Ishikawa (cell line): Measurements from ENCODE around the gene CA12.

Experiments
- CEBPB ChIP-seq: IDR thresholded peaks from 2 replicates; pipeline ENCODE4 v1.6.1; 2012
- CREB1 ChIP-seq: IDR thresholded peaks from 2 replicates; pipeline ENCODE4 v1.6.1; 2012; ENCODE audit warnings: low read depth
- EGR1 ChIP-seq: IDR thresholded peaks from 2 replicates; pipeline ENCODE4 v1.6.1; 2012
- EP300 ChIP-seq: IDR thresholded peaks from 2 replicates; pipeline ENCODE4 v1.6.1; 2012; ENCODE audit warnings: borderline replicate concordance
- FOXM1 ChIP-seq: IDR thresholded peaks from 2 replicates; pipeline ENCODE4 v1.6.1; 2012; ENCODE audit warnings: low read depth, borderline replicate concordance
- NFIC ChIP-seq: IDR thresholded peaks from 2 replicates; pipeline ENCODE4 v1.6.1; 2012
- RAD21 ChIP-seq: IDR thresholded peaks from 2 replicates; pipeline ENCODE4 v1.6.1; 2012; ENCODE audit warnings: low read depth
- TAF1 ChIP-seq: IDR thresholded peaks from 2 replicates; pipeline ENCODE4 v1.6.1; 2012; ENCODE audit warnings: low read depth, mild to moderate bottlenecking
- TCF12 ChIP-seq: IDR thresholded peaks from 2 replicates; pipeline ENCODE4 v1.6.1; 2012; ENCODE audit warnings: low read depth
- TEAD4 ChIP-seq: IDR thresholded peaks from 2 replicates; pipeline ENCODE4 v1.6.1; 2012
- YY1 ChIP-seq: IDR thresholded peaks from 2 replicates; pipeline ENCODE4 v1.6.1; 2012; ENCODE audit warnings: low read depth
- ZBTB7A ChIP-seq: IDR thresholded peaks from 2 replicates; pipeline ENCODE4 v1.6.1; 2012; ENCODE audit warnings: low read depth
- TF ChIP-seq, protein P1 (sequence below): IDR thresholded peaks from 2 replicates; pipeline ENCODE4 v1.6.1; 2012
- TF ChIP-seq, protein P2 (sequence below): IDR thresholded peaks from 2 replicates; pipeline ENCODE4 v1.6.1; 2012; ENCODE audit warnings: low read depth, mild to moderate bottlenecking
- TF ChIP-seq, protein P3 (sequence below): IDR thresholded peaks from 2 replicates; pipeline ENCODE4 v1.6.1; 2012

Gene CA12

DNA sequence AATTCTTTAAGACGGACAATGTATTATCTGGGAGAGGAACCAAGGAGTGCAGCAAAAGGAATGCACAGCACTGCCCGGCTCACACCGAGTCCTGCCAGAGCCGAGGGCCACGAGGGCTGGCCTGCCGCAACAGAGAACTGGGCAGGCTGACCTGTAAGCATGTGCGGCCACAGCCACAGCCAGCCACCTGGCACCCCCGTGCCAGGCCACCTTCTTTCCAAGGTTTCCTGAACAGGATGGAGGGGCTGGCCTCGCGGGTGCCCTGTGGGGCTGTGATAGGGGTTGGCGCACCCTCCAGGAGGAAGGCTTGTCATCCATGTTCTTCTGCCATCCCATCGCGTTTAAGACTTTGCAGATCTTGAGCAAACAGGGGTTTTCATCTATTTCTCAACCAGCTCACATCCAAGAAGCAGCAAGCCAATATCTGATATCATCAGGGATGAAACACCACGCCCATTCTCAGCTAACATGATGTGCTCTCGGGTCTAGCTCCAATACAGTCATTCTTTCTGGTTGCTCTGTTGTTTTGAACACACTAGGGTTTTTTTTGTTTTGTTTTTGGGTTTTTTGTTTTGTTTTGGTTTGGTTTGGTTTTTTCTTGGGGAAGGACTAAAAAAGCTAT is 10.2 kb downstream of the CA12 start:
- TF ChIP-seq CREB1 = no peak
- no peak for TF ChIP-seq TCF12
- no peak for TF ChIP-seq NFIC
- no peak for TF ChIP-seq TAF1
- TF ChIP-seq TEAD4 = no peak
- TF ChIP-seq EGR1 = no peak
- TF ChIP-seq EP300 = no peak
- TF ChIP-seq YY1 = no peak
- no peak for TF ChIP-seq RAD21
- TF ChIP-seq, protein P1, sequence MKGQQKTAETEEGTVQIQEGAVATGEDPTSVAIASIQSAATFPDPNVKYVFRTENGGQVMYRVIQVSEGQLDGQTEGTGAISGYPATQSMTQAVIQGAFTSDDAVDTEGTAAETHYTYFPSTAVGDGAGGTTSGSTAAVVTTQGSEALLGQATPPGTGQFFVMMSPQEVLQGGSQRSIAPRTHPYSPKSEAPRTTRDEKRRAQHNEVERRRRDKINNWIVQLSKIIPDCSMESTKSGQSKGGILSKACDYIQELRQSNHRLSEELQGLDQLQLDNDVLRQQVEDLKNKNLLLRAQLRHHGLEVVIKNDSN = no peak

DNA sequence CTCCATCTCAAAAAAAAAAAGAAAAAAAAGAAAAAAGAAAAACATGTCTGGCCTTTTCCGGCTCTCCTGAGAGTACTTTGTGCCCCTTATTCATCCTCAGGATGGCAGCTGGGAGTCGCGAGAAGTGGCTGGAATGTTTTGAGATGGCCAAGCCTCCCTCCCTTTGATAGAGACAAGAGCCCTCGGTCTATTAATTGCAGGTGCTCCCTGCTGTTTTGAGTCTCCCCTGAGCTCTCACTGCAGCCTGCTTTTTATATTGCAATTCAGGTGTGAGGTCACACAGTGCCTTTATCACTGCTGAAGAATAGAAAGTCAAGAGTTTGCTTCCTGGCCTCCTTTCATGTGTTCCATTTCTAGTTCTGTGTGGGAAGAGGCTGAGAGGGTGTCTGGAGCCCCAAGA is 10.9 kb downstream of the CA12 start:
- TF ChIP-seq NFIC (no peak), EGR1 (no peak), TEAD4 (no peak), TAF1 (no peak), TCF12 (no peak), ZBTB7A (no peak), FOXM1 (no peak), CREB1 (no peak), YY1 (no peak), CEBPB (no peak), EP300 (no peak)

DNA sequence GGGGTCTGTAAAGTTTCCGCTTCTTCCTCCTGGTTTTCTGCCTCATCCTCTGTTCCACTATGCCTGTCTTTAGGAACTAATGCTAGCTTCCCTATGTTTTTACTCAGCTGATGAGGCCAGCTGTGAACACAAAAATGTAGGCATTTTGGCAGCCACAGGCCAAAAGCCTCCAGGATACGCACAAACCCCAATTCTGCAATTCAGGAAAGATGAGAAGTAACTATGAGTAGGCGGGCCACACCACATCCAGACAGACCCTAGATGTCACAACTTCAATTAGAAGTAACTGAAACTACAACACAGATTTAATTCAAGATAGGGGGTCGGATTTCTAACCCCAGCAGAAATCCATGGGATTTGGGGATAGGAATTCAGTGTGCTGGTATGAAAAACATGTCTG is 11.9 kb downstream of the CA12 start:
- TF ChIP-seq CEBPB (no peak), CREB1 (no peak), ZBTB7A (no peak), NFIC (no peak), TAF1 (no peak), EGR1 (no peak), TCF12 (no peak)

DNA sequence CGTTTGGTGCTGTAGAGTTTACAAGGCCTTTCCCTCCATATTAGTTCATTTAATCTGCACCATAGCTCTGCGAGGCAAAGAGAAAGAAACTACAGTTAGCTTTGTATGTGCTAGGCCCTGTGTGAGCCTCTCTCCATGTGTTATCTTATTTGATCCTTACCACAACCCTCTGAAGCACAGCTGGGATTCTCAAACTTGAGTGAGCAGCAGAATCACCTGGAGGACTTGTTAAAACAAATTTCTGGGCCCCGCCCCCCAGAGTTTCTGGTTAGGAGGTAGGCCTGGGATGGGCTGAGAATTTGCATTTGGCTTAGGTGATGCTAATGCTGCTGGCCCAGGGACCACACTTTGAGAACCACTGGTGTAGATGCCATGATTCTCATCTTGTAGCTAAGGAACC is 12.3 kb downstream of the CA12 start:
- TF ChIP-seq TEAD4 (no peak), TCF12 (no peak), NFIC (no peak)
- TF ChIP-seq, protein P2, sequence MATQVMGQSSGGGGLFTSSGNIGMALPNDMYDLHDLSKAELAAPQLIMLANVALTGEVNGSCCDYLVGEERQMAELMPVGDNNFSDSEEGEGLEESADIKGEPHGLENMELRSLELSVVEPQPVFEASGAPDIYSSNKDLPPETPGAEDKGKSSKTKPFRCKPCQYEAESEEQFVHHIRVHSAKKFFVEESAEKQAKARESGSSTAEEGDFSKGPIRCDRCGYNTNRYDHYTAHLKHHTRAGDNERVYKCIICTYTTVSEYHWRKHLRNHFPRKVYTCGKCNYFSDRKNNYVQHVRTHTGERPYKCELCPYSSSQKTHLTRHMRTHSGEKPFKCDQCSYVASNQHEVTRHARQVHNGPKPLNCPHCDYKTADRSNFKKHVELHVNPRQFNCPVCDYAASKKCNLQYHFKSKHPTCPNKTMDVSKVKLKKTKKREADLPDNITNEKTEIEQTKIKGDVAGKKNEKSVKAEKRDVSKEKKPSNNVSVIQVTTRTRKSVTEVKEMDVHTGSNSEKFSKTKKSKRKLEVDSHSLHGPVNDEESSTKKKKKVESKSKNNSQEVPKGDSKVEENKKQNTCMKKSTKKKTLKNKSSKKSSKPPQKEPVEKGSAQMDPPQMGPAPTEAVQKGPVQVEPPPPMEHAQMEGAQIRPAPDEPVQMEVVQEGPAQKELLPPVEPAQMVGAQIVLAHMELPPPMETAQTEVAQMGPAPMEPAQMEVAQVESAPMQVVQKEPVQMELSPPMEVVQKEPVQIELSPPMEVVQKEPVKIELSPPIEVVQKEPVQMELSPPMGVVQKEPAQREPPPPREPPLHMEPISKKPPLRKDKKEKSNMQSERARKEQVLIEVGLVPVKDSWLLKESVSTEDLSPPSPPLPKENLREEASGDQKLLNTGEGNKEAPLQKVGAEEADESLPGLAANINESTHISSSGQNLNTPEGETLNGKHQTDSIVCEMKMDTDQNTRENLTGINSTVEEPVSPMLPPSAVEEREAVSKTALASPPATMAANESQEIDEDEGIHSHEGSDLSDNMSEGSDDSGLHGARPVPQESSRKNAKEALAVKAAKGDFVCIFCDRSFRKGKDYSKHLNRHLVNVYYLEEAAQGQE = no peak

DNA sequence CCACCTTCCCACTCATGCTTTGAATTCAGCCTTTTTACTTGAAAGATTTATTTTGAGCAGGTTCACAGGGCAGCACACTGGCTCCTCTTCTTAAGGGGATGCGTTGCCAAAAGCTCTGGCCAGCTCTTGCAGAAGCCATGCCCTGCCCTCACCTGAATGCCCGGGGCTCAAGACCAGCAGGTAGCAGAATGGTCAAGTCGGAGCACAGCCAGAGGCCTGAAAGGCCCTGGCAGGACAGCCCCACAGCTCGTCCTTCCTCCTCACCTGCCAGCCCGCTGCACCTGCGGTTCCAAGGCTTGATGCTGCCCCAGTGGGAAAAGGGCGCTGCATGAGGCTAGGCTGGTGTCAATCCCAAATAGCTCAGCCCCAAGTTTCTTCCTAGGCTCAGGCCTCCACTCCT is 13.1 kb downstream of the CA12 start:
- TF ChIP-seq, protein P3, sequence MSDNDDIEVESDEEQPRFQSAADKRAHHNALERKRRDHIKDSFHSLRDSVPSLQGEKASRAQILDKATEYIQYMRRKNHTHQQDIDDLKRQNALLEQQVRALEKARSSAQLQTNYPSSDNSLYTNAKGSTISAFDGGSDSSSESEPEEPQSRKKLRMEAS = no peak
- TF ChIP-seq TEAD4 (no peak), NFIC (no peak), EGR1 (no peak), RAD21 (no peak), YY1 (no peak), CEBPB (no peak), ZBTB7A (no peak), TCF12 (no peak)
- TF ChIP-seq, protein P1 = no peak

DNA sequence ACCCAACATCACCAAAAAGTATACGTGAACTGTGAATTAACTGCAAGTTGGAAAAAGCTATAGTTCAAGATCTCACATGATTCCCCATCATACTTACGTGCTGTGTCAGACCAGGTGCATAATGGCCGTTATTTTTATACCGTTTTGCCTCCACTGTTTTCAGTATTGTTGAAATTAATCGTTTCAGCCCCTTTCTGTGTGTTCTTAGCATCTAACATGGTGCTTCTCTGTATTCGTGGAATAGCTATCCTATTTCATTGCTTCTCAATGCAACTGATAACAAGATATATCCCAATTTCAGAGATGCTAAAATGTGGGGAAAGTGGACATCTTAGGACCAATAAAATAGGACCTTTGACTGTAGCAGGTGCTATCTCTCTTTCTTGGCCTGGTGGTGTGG is 13.7 kb downstream of the CA12 start:
- TF ChIP-seq FOXM1 (no peak), TEAD4 (no peak), NFIC (no peak), CEBPB (no peak), YY1 (no peak), TAF1 (no peak), RAD21 (no peak), ZBTB7A (no peak), TCF12 (no peak), CREB1 (no peak)
- TF ChIP-seq, protein P3 = no peak
- TF ChIP-seq, protein P2 = no peak
- TF ChIP-seq, protein P1 = no peak
